GM19023 (cell line): ENCODE results near the gene KLRB1.
"Not testable (repeated sequence)": the region's sequence is repeated elsewhere in the genome, so short reads cannot be mapped to it uniquely, and the experiment has no call there.

ENCODE experiments used
- ATAC-seq: cut with Tn5 transposase; IDR thresholded peaks from one replicate; pipeline ENCODE4 v1.9.1; 2021; ENCODE audit warnings: mild to moderate bottlenecking, moderate library complexity; ENCODE audit not compliant: unreplicated experiment

Gene KLRB1

GRCh38 chr12:9625019-9625418, 17.3 kb upstream of the KLRB1 start:
- ATAC-seq: no peak

GRCh38 chr12:9619411-9620179, 11.9 kb upstream of the KLRB1 start:
- ATAC-seq: no peak

- ATAC-seq: not testable (repeated sequence)
Measured at GRCh38 chr12:9618906-9619305, 11.2 kb upstream of the KLRB1 start.

- ATAC-seq: no peak
Measured at GRCh38 chr12:9617124-9617523, 9.4 kb upstream of the KLRB1 start.

- ATAC-seq: no peak
Measured at GRCh38 chr12:9615420-9616136, 7.9 kb upstream of the KLRB1 start.

GRCh38 chr12:9610606-9611005, 2.9 kb upstream of the KLRB1 start:
- ATAC-seq: not testable (repeated sequence)

- ATAC-seq: no peak
Measured at GRCh38 chr12:9606736-9607372, 862 bp downstream of the KLRB1 start.

GRCh38 chr12:9606247-9606646, 1.5 kb downstream of the KLRB1 start:
- no peak for ATAC-seq

- no peak for ATAC-seq
Measured at GRCh38 chr12:9605483-9605882, 2.2 kb downstream of the KLRB1 start.

GRCh38 chr12:9604287-9604686, 3.4 kb downstream of the KLRB1 start:
- ATAC-seq: no peak

GRCh38 chr12:9600426-9600825, 7.3 kb downstream of the KLRB1 start:
- ATAC-seq: not testable (repeated sequence)

GRCh38 chr12:9598363-9598762, 9.4 kb downstream of the KLRB1 start:
- no peak for ATAC-seq

GRCh38 chr12:9597365-9597764, 10.4 kb downstream of the KLRB1 start:
- ATAC-seq: no peak

GRCh38 chr12:9590441-9590840, 17.3 kb downstream of the KLRB1 start:
- no peak for ATAC-seq

GRCh38 chr12:9588749-9589148, 19.0 kb downstream of the KLRB1 start:
- ATAC-seq: no peak

GRCh38 chr12:9587987-9588600, 19.6 kb downstream of the KLRB1 start:
- ATAC-seq: no peak

- ATAC-seq: not testable (repeated sequence)
Measured at GRCh38 chr12:9577729-9578128, 30.0 kb downstream of the KLRB1 start.

GRCh38 chr12:9567151-9567550, 40.6 kb downstream of the KLRB1 start:
- ATAC-seq: not testable (repeated sequence)

- not testable (repeated sequence) for ATAC-seq
Measured at GRCh38 chr12:9566113-9566512, 41.6 kb downstream of the KLRB1 start.

- ATAC-seq: not testable (repeated sequence)
Measured at GRCh38 chr12:9564418-9564817, 43.3 kb downstream of the KLRB1 start.

GRCh38 chr12:9562841-9563453, 44.8 kb downstream of the KLRB1 start:
- ATAC-seq: not testable (repeated sequence)
